Testis (tissue), 3 donors: ENCODE results near the gene FAM120A. TPM values are rescaled to one million over a fixed set of nuclear protein-coding genes. Genes with fewer than 3 reads are reported as not detected.

Source experiments
- DNase-seq: peaks from one replicate; pipeline ENCODE4 v3.0.0-alpha.2; 2019
- H3K27ac ChIP-seq, 2 donors: fragments of 200-600 bp; sonication (generic); one replicate each; pipeline ENCODE4 v1.5.1; 2019
- H3K27me3 ChIP-seq: fragments of 200-600 bp; sonication (generic); one replicate; pipeline ENCODE4 v1.5.1; 2019
- H3K36me3 ChIP-seq: fragments of 200-600 bp; sonication (generic); one replicate; pipeline ENCODE4 v1.5.1; 2017; ENCODE audit warnings: low read depth; ENCODE audit errors: missing control alignments
- H3K4me1 ChIP-seq: fragments of 200-600 bp; sonication (generic); one replicate; pipeline ENCODE4 v1.5.1; 2019
- H3K4me3 ChIP-seq, 2 donors: fragments of 200-600 bp; sonication (generic); one replicate each; pipeline ENCODE4 v1.5.1; 2017 to 2019
- H3K9me3 ChIP-seq: fragments of 200-600 bp; sonication (generic); one replicate; pipeline ENCODE4 v1.5.1; 2017
- CTCF ChIP-seq, 3 experiments: fragments of 450-650 bp in 2 of 3; fragments of 200-600 bp in 1 of 3; sonication (generic) in 1 of 3; IDR thresholded peaks; one replicate each; pipeline ENCODE4 v1.5.1; 2016 to 2019; ENCODE audit warnings: antibody characterized with exemption in 3 of 3, mild to moderate bottlenecking in 2 of 3, moderate library complexity in 1 of 3
- POLR2A ChIP-seq: fragments of 450-650 bp; IDR thresholded peaks from one replicate; pipeline ENCODE4 v1.6.1; 2017; ENCODE audit warnings: antibody characterized with exemption, mild to moderate bottlenecking, moderate library complexity
- WGBS, 2 donors: methylation state at CpG; one replicate each; pipeline ENCODE4 v1.1.5; 2018; 5-methylcytosine and 5-hydroxymethylcytosine counted together
- intact Hi-C: fragments of 100-400 bp; cut with DNase I; formaldehyde crosslinking; loops from one replicate; pipeline ENCODE4 v1.15.1; 2023; ENCODE audit warnings: low total_unique reads
- microRNA-seq, 2 donors: library from miRNA; unstranded; fragments of <30 nt; microRNA quantifications; one replicate each; pipeline ENCODE4, GENCODE V29; 2016; ENCODE audit warnings: borderline number of aligned reads in 2 of 2, borderline replicate concordance in 1 of 2
- polyA plus RNA-seq: library from polyadenylated mRNA; stranded (reverse); fragments of 350-450 nt; fragmentation: Illumina TruSeq; extraction: RNeasy Lipid Tissue Mini Kit (QIAGEN cat#74804); gene quantifications from one replicate; pipeline ENCODE4 v1.2.3, GENCODE V29; 2014; ENCODE audit warnings: low read depth, low replicate concordance; ENCODE audit not compliant: insufficient read depth
- small RNA-seq, 2 donors: library from RNA; depleted of rRNA; stranded (forward); fragments of <200 nt; gene quantifications; one replicate each; pipeline ENCODE3, GENCODE V24; 2016
- total RNA-seq, 2 donors: library from RNA; depleted of rRNA; stranded (reverse); fragments of >200 nt; gene quantifications; one replicate each; pipeline ENCODE4 v1.2.3, GENCODE V29; 2016

The FAM120A gene
- total and polyA plus RNA-seq, 3 donors from 2014 or later: 39.3 to 81.5 (median 73.9) TPM

GRCh38 chr9:93614830-93615468 lies 163.5 kb downstream of the FAM120A start:
- Histone ChIP-seq H3K27me3 (no peaks in the 10 kb centered on the region), H3K36me3 (no peaks in the 10 kb centered on the region), H3K4me3 (no peak overlapping the region), H3K4me1 (no peaks in the 10 kb centered on the region), H3K9me3 (no peaks in the 10 kb centered on the region), H3K27ac (no peak overlapping the region)
- no peak for DNase-seq
- TF ChIP-seq CTCF (IDR thresholded peaks at IDR 0.05) (no peak), POLR2A (no peak)
- 80 to 90% methylated on average over 5 of the region's 5 CpGs for WGBS, 2 donors
- intact Hi-C loops: no loop called here

Small RNAs within 50 kb of the gene (microRNA-seq; reads per million reads assigned to microRNA genes)
- 0 reads per million in 2 donors for gene MIR548AU

Small RNAs within 50 kb of the gene (small RNA-seq; reads per million reads assigned to genes)
- gene RF00019: 0 reads per million in 2 donors

Other genes starting within 250 kb of the FAM120A start
- 10 to 100 TPM; 40.9 to 62.0 TPM for gene FAM120AOS, start 1.9 kb downstream of the FAM120A start, total RNA-seq
- 34.9 TPM for gene FAM120AOS, start 1.9 kb downstream of the FAM120A start, polyA plus RNA-seq
- 10 to 100 TPM; 19.6 to 20.6 TPM for gene PHF2, start 124.9 kb downstream of the FAM120A start, total RNA-seq
- 22.1 TPM for gene PHF2, start 124.9 kb downstream of the FAM120A start, polyA plus RNA-seq